CD4-positive, alpha-beta T cell treated with Interleukin-10 for 1 hour (primary cell): ENCODE results near the gene REC8.

Experiments used
- DNase-seq: peaks from one replicate; pipeline ENCODE4 v3.0.0-alpha.2; 2020

Gene REC8, protein sequence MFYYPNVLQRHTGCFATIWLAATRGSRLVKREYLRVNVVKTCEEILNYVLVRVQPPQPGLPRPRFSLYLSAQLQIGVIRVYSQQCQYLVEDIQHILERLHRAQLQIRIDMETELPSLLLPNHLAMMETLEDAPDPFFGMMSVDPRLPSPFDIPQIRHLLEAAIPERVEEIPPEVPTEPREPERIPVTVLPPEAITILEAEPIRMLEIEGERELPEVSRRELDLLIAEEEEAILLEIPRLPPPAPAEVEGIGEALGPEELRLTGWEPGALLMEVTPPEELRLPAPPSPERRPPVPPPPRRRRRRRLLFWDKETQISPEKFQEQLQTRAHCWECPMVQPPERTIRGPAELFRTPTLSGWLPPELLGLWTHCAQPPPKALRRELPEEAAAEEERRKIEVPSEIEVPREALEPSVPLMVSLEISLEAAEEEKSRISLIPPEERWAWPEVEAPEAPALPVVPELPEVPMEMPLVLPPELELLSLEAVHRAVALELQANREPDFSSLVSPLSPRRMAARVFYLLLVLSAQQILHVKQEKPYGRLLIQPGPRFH

DNA sequence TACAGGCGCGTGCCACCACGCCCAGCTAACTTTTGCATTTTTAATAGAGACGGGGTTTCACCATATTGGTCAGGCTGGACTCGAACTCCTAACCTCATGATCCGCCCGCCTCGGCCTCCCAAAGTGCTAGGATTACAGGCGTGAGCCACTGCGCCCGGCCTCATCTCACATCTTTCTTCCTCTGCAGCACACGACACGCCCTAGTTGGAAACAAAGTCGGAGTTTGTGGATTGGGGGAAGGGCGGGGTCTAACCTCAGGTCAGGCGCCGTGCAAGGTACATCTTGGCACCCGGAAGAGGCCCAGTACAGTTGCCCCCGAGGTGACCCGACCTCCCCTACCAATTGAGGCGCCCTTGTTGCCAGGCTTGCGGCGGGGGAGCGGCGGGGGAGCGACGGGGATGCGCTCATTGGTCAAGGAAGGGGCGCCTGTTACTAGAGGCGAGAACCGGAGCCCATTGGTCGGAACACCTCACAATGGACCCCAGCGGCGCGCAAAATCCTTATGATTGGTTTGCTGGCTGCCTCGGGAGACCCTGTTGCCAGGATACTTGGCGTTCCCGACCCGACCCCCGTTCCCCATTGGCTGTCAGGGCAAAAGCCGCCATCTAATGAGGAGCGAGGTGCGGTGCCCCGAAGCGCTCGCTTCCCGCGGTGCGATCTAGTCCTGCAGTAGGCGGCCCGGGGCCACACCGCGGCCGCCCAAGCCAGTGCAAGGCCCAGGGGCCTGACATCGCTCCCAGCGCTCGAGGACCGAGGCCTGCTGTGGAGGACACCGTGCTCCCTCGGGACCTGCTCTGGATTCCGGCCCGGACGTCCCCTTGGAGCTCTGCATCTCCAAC is at the start of gene REC8:
Gene REC8, plus strand, starts transcription at position 659 of the 839 bp plus-strand sequence. CDS start 473 bp downstream, outside the sequence.
- peak; percentile 73 for DNase-seq

DNA sequence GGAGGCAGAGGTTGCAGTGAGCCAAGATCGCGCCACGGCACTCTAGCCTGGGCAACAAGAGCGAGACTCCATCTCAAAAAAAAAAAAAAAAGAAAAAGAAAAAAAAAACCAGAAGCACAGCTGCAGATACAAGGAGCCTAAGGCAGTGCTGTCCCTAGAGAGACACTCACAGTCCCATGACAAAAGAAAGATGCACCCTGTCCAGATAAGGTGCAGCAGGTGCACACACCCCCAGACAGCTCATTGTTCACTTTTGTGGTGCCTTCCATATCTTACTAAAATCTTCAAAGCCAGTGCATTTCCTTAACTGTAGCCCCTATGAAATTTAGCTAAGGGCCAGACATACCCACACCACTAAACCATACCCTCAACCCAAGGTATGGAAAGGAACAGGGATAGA is 49.5 kb upstream of the REC8 start:
- DNase-seq = no peak

DNA sequence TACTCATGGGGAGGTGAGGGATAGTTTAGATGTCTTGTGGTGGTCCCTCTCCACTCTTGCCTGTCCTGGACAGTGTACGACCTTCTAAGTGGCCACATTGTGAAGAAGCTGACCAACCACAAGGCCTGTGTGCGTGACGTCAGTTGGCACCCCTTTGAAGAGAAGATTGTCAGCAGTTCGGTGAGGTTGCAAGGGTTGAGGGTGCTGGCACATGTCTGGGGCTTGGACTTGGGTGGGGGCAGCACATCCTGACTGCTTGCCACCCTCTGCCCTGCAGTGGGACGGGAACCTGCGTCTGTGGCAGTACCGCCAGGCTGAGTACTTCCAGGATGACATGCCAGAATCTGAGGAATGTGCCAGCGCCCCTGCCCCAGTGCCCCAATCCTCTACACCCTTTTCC is 49.0 kb upstream of the REC8 start:
- DNase-seq = no peak

DNA sequence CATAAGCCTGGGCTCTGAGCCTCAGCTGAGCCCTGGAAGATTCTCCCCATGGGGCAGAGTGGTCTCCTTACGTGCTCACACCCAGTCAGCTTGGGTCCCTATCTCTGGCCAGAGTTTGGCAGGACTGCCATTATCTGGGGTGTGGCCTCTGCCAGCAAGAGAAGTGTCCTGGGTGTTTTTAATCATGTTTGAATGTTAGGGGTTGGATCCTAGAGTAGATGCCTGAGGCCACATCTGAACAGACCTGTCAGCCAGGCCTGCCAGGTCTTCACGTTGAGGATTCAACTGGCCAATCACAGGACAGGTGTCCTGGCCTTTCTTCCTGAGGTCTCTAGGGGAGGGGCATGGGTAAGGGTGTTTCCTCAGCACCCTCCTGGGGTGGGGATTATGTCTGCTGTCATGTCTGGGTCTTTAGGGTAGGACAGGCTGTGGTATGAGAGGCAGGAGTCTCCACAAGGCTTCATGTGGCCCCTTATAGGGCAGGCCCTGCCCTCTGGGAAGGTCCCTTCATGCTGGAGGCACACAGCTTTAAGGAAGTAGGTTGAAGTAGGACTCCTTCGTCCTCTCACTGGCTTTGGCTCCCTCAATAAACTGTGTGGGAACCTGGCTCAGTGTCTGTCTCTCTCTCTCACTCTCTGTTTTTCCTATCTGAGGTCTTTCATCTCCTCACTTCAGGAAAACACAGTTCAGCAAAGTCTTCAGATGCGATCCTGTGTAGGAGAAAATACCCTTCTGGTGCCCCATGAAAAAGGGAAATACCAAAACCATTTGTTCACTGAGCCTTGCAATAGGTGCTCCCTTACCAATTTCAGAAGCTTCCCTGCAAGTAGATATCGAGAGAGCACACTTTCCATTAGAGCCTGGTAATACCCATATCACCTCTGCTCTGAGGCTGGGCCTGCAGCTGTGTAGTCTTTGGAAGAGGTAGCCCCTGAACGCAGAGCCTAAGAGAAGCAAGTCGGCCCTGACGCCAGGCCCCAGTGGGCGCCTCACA is 48.2 kb upstream of the REC8 start:
- no peak for DNase-seq

DNA sequence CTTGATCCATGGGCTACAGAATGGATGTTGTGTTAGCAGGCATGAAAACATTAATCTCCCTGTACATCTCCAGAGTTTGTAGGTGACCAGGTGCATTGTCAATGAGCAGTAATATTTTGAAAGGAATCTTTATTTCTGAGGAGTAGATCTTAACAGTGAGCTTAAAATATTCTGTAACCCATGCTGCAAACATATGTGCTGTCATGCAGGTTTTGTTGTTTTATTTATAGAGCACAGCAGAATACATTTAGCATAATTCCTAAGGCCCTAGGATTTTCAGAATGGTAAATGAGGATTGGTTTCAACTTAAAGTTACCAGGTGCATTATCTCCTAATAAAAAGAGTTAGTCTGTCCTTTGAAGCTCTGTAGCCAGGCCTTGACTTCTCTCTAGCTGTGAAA is 44.9 kb upstream of the REC8 start:
- no peak for DNase-seq

DNA sequence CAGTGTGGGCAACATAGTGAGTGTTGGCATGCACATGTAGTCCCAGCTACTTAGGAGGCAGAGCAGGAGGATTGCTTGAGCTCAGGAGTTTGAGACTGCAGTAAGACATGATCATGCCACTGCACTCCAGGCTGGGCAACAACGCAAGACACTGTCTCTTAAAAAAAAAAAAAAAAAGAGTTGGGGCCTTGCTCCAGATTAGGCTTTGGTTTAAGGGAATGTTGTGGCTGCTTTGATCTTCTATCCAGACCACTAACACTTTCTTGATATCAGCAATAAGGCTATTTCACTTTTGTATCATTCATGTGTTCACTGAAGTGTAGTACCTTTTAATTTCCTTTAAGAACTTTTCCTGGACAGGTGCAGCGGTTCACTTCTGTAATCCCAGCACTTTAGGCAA is 44.2 kb upstream of the REC8 start:
- DNase-seq = no peak

DNA sequence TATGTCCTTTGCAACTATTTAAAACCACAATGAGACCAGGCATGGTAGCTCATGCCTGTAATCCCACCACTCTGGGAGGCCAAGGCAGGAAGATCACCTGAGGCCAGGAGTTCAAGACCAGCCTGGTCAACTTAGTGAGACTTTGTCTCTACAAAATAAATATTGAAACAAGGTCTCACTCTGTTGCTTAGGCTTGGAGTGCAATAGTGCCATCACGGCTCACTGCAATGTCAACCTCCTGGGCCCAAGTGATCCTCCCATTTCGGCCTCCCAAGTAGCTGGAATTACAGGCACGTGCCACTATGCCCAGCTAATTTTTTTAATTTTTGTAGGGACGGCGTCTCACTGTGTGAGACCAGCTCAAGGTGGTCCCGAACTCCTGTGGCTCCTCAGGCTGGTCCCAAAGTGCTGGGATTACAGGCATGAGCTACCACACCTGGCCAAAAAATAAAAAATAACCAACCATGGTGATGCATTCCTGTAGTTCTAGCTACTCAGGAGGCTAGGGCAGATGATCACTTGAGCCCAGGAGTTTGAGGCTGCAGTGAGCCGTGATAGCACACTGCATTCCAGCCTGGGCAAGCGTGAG is 42.4 kb upstream of the REC8 start:
- no peak for DNase-seq

DNA sequence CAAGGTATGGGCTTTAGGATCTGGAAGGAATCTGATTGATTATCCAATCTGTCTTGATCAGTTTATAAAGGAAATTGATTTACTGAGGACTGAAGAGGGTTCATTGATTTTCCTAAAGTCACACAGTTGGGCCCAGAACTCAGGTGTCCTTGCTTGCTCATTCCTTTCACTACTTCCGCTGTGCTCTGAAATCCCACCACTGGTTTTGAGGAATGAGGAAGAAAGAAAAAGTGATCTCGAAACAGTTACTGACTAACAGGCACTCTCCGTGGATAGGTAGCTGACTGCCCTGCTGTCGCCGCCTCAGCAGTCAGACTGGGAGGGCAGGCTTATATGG is 41.5 kb upstream of the REC8 start, which contains the start of gene FITM1:
Gene FITM1, plus strand, starts transcription at position 280 of the 337 bp plus-strand sequence. CDS start 905 bp downstream, outside the sequence.
- no peak for DNase-seq

DNA sequence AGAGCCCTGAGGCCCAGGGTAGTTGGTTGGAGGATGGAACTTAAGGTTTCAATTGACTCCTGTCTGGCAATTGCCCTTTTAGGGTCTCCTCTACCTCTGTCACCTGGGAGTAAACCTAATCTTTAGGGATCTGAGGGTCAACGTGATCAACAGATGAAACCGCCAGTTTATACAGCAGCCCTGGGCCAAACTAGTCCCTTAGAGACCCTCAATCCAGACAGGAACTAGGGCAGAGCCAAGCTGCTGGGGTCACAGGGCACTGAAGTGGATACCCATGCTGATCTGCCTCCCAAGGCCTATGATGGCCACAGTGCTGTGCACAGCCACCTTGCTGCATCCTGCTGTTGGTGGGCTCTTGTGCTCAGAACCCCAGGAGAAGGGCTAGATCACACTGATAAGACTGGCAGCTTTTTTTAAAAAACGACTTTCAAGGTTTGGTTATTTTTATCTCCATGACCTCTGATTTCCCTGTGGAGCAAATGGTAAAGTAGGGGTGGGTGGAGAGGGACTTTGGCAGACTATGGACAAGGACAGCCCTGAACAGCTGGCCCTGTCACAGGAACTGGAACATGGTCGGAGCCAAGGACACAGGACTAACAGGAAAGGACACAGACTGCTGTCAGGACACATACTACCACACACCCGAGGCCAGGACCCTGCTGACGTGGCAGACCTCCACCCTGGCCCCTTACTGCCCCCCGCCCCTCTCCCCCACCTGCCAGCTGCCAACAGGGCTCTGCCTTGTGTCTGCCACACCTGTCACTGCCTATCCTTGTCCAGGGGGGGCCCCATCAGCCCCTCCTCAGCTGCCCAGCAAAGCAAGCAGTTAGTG is 40.9 kb upstream of the REC8 start:
- DNase-seq = no peak

DNA sequence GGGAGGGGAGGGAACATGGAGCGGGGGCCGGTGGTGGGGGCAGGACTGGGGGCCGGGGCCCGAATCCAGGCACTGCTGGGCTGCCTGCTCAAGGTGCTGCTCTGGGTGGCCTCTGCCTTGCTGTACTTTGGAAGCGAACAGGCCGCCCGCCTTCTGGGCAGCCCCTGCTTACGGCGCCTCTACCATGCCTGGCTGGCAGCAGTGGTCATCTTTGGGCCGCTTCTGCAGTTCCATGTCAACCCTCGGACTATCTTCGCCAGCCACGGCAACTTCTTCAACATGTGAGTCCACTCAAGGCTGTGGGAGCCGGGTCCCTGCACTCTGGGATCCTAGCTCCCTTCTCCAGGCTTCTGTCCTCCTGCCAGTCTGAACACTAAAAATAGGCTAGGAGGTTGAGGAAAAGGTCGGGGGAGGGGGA is 40.3 kb upstream of the REC8 start:
- no peak for DNase-seq

DNA sequence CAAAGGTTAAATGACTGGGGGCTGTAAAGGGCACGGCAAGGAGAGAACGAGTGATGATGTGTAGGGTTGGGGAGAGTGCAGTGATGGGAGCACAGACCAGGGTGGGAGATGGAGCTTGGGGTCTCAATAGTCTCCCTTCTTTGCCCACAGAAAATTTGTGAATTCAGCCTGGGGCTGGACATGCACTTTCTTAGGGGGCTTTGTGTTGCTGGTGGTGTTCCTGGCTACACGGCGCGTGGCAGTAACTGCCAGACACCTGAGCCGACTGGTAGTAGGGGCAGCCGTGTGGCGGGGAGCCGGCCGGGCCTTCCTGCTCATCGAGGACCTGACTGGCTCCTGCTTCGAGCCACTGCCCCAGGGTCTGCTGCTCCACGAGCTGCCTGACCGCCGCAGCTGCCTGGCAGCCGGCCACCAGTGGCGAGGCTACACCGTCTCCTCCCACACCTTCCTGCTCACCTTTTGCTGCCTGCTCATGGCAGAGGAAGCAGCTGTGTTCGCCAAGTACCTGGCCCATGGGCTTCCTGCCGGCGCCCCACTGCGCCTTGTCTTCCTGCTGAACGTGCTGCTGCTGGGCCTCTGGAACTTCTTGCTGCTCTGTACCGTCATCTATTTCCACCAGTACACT is 39.7 kb upstream of the REC8 start:
- DNase-seq = peak; percentile 31

DNA sequence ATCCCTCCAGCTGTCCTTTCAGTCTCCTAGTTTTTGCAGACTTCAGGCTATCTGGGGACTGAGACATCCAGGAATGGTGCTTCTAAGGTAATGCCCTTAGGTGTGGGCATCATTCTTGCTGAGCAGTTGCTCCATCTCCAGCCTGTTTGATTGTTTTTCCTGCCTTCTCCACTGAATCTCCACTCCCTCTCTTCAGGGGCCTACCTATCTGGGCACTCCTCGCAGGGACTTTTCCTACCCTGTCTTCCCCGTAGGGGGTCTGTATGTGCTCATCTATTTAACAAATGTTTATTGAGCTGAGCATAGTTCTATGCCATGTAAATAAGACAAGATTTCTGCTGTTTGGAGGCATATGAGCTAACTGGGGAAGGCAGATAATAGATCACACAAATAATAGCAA is 38.9 kb upstream of the REC8 start:
- no peak for DNase-seq

DNA sequence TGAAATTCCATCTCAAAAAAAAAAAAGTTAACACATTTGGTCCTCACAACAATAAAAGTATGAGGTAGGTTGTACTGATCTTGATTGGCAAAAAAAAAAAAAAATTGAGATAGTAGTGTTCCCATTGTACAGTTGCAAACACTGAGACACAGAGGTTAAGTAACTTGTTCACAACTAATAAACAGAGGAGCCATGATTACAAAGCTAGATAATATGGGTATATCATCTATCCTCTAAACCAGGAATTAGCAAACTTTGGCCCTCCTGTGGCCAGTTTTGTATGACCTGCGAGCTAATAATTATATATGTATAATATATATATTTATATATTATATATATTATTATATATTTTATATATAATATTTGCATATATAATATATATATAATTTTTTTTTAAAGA is 38.1 kb upstream of the REC8 start:
- no peak for DNase-seq

DNA sequence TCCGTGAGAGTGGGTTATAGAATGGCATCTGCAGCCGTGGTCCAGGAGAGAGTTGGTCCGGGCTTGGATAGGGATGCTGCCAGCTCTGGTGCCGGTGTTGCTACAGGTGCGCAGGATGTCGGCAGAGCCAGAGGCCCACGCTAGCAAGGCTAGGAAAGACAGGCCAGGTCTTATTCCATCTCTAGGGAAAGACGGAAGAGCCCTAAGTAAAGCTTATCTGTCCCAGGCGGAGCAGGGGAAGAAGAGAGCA is 36.4 kb upstream of the REC8 start:
- no peak for DNase-seq

DNA sequence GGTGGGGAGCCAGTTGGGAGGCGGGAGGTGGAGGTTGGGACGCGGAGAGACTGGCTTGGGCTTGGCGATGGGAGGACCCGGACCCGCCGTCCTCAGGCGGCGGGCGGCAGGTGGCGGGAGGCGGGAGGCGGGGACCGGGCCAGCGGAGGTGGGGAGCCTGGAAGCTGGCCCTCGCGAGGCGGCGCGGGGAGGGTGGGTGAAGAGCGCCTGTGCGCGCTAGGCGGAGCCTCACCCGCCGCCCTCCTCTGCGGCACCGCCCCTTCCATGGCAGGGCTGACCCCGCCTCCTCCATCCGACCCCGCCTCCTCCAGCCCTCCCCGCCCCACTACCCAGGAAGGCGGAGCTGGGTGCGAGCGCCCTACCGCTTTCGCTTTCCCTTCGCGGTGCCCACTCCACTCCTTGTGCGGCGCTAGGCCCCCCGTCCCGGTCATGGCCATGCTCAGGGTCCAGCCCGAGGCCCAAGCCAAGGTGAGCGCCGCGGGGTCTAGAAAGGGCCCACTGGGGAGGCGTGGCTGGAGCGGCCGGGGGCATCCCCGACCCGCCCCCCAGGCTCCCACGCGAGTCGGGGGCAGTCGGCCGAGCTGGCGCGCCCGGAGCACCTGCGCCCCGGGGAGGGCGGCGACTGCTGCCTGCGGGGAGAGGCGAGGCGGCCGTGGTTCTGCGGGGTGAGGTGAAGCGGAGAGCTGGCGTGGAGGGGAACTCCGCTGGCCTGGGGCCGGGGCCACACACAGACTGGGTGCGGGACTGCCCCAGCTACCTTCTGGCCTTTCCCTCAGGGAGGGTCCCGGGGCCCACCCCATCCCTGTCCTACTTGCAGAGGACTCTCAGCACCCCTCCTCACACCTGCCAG is 35.8 kb upstream of the REC8 start, which contains the start of gene PSME1:
Gene PSME1, plus strand, starts transcription at position 361 of the 850 bp plus-strand sequence. Its CDS starts 69 bp downstream, at position 430.
- DNase-seq = peak; percentile 96

DNA sequence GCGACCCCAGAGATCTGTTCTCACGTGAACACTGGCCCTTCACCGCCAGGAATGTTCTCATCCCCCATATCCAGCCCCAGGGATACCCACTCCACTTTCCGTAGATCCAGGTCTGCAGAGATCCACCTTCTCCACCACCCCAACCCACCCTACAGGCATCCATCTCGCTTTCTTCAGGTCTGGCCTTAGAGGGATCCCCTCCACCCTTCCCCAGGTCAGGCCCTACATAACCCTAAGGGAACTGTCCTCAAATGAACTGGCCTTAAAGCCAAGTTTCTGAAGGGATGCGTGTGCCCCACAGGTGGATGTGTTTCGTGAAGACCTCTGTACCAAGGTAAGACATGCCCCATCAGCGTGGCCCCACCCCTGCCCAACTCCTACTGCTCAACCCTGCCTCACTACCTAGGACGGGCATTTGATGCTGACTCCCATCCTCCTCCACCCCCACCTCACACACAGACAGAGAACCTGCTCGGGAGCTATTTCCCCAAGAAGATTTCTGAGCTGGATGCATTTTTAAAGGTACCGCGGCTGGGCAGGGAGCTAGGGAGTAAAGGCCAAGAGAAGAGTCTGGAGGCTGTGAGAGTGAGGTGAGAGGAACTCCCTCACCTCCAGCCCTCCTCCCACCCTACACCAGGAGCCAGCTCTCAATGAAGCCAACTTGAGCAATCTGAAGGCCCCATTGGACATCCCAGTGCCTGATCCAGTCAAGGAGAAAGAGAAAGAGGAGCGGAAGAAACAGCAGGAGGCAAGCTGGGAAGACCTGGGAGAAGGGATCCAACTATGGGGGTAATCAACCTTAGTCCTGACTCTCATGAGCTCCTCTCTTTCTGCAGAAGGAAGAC is 35.0 kb upstream of the REC8 start:
- peak; percentile 9 for DNase-seq

DNA sequence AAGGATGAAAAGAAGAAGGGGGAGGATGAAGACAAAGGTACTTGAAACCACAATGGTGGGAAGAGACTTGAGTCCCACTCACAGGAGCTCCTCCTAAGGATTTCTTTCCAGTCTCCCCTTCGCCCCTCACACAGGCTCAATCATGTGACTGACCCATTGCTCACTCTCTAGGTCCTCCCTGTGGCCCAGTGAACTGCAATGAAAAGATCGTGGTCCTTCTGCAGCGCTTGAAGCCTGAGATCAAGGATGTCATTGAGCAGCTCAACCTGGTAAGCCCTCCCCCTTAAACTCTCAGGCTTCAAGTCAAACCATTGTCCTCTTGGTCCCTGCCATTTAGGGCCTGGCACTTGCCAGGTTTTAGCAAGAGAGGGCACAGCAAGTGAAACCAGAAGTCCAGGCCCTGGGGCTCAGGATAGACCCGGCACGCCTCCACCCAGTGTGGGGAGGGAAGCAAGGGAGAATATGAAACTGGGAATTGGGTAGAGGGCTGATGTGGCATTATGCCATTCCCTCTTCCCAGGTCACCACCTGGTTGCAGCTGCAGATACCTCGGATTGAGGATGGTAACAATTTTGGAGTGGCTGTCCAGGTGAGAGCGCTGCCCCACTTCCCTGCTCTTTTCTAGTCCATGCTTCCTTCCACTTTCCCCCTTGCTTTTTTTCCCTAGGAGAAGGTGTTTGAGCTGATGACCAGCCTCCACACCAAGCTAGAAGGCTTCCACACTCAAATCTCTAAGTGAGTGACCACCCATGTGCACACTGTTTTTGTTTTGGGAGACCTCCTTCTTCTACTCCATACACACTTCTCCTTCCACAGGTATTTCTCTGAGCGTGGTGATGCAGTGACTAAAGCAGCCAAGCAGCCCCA is 34.1 kb upstream of the REC8 start:
- no peak for DNase-seq
